ENCODE data around the gene FRK. TPM values are rescaled to one million over a fixed set of nuclear protein-coding genes. Genes with fewer than 3 reads are reported as not detected.

FRK gene
- total RNA-seq, 1 experiment from 2014 or later: 0.02 TPM

- no peak for DNase-seq (ENCODE audit: low spot score)
Observed at GRCh38 chr6:116035616-116036015, 25.1 kb downstream of the FRK start.

GRCh38 chr6:116034327-116034726, 26.4 kb downstream of the FRK start:
- peak; percentile 44 for DNase-seq (ENCODE audit: low spot score)

GRCh38 chr6:116033687-116034303, 26.9 kb downstream of the FRK start:
- no peak for DNase-seq (ENCODE audit: low spot score)

- no peak for DNase-seq (ENCODE audit: low spot score)
Observed at GRCh38 chr6:116030770-116031169, 29.9 kb downstream of the FRK start.

- DNase-seq (ENCODE audit: low spot score): no peak
Observed at GRCh38 chr6:116029535-116029934, 31.2 kb downstream of the FRK start.

- no peak for DNase-seq (ENCODE audit: low spot score)
Observed at GRCh38 chr6:116028233-116028632, 32.5 kb downstream of the FRK start.

- DNase-seq (ENCODE audit: low spot score): no peak
Observed at GRCh38 chr6:116027801-116028200, 32.9 kb downstream of the FRK start.

GRCh38 chr6:116025405-116025804, 35.3 kb downstream of the FRK start:
- DNase-seq (ENCODE audit: low spot score): no peak

- no peak for DNase-seq (ENCODE audit: low spot score)
Observed at GRCh38 chr6:116022841-116023445, 37.7 kb downstream of the FRK start.

GRCh38 chr6:116020738-116021137, 40.0 kb downstream of the FRK start:
- DNase-seq (ENCODE audit: low spot score): no peak

GRCh38 chr6:116019428-116019827, 41.3 kb downstream of the FRK start:
- DNase-seq (ENCODE audit: low spot score): no peak

GRCh38 chr6:116018976-116019375, 41.7 kb downstream of the FRK start:
- no peak for DNase-seq (ENCODE audit: low spot score)

- no peak for DNase-seq (ENCODE audit: low spot score)
Observed at GRCh38 chr6:116017546-116018295, 43.0 kb downstream of the FRK start.

- DNase-seq (ENCODE audit: low spot score): no peak
Observed at GRCh38 chr6:116016846-116017545, 43.7 kb downstream of the FRK start.

GRCh38 chr6:116015983-116016382, 44.7 kb downstream of the FRK start:
- DNase-seq (ENCODE audit: low spot score): no peak

- no peak for DNase-seq (ENCODE audit: low spot score)
Observed at GRCh38 chr6:116015561-116015960, 45.1 kb downstream of the FRK start.

GRCh38 chr6:116012951-116013350, 47.7 kb downstream of the FRK start:
- no peak for DNase-seq (ENCODE audit: low spot score)

- DNase-seq (ENCODE audit: low spot score): peak; percentile 5
Observed at GRCh38 chr6:116012471-116012949, 48.2 kb downstream of the FRK start.

- DNase-seq (ENCODE audit: low spot score): no peak
Observed at GRCh38 chr6:116011520-116011919, 49.2 kb downstream of the FRK start.

GRCh38 chr6:116010790-116011401, 49.8 kb downstream of the FRK start:
- DNase-seq (ENCODE audit: low spot score): peak; percentile 65

GRCh38 chr6:116010386-116010785, 50.3 kb downstream of the FRK start:
- DNase-seq (ENCODE audit: low spot score): no peak

Data from A172 (cell line).